Heart left ventricle (tissue), 13 donors: ENCODE measurements around the gene DDX10.

Source experiments
- POLR2A ChIP-seq, 2 donors: fragments of 450-650 bp; IDR thresholded peaks; one replicate each; pipeline ENCODE4 v1.6.1; 2017; ENCODE audit warnings: antibody characterized with exemption in 2 of 2, mild to moderate bottlenecking in 2 of 2, moderate library complexity in 2 of 2
- TF ChIP-seq, protein P1 (sequence below), 12 donors: fragments of 200-600 bp; sonication (generic) in 4 of 12; IDR thresholded peaks; one replicate each; pipeline versions ENCODE4 v1.5.0 to v1.8.0; 2018 to 2022; ENCODE audit warnings: antibody characterized with exemption in 12 of 12, mild to moderate bottlenecking in 5 of 12
- donor health status: ischemic (EF 13 %, LVEDD 7.1; RV severe dilation, severe dysfunction).
- donor health status: DM: no; HTN: yes; CAD: no.
- donor health status: DM: no; HTN: no; CAD: no.
- donor health status: ischemic (EF 25% LVEDD 6.9; RV normal size, moderate dysfunction).
- donor health status: ischemic (EF 25% LVEDD 5.7; RV mildly dilated, moderate dysfunction).
- donor health status: ischemic (EF 35%, LVEDD 5.7; RV mildly dilated, moderate dysfunction).
- donor health status: nonischemic (EF 11% LVEDD 7.7; RV severe dilation, severe dysfunction).
- donor health status: DM: yes; HTN: yes; CAD: no.
- donor health status: PGD.
- donor health status: ischemic (EF 29% LVEDD 5.4; RV normal size, mild dysfunction).
- donor health status: nonischemic (EF 23%, LVEDD 6.1; RV moderate dilation, normal function).

DNA sequence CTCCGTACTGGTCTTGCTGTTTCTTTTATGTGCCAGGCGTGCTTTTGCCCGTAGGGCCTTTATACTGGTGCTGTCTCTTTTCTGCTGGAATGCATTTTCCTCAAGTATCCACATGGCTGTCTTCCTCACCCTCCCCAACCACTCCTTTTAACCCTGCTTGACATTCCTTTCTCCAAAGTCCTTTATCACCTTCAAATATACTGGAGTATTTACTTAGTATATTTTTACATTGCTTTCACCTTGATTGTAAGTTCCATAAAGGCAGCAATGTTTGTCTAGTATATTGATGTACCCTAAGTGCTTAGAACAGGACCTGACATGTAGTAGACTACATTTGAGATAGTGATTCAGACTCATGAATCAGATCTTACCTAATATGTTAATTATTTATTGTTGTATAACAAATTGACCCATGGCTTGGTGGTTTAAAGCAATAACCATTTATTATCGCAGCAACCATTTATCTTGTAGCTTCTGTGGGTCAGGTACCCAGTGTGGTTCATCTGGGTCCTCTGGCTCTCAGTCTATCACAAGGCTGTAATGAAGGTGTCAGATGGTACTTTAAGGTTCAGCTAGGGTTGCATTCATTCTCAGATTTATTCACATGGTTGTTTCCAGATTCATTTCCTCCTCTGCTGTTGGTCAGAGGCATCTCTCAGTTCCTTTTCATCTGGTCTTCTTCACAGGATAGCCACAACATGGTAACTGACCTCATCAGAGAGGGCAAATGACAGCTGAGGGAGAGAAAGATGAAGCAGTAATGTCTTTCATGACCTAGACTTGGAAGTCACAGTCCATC is 34.2 kb downstream of the DDX10 start:
- TF ChIP-seq, protein P1, sequence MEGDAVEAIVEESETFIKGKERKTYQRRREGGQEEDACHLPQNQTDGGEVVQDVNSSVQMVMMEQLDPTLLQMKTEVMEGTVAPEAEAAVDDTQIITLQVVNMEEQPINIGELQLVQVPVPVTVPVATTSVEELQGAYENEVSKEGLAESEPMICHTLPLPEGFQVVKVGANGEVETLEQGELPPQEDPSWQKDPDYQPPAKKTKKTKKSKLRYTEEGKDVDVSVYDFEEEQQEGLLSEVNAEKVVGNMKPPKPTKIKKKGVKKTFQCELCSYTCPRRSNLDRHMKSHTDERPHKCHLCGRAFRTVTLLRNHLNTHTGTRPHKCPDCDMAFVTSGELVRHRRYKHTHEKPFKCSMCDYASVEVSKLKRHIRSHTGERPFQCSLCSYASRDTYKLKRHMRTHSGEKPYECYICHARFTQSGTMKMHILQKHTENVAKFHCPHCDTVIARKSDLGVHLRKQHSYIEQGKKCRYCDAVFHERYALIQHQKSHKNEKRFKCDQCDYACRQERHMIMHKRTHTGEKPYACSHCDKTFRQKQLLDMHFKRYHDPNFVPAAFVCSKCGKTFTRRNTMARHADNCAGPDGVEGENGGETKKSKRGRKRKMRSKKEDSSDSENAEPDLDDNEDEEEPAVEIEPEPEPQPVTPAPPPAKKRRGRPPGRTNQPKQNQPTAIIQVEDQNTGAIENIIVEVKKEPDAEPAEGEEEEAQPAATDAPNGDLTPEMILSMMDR (IDR thresholded peaks at IDR 0.05), result no peak
- TF ChIP-seq POLR2A (IDR thresholded peaks at IDR 0.05), result no peak
